H9 (cell line): ENCODE measurements around the gene SCEL. TPM values are rescaled to one million over a fixed set of nuclear protein-coding genes. Genes with fewer than 3 reads are reported as not detected.
A peak's percentile ranks its signal among the peaks of the same experiment; 100 is the strongest.

Source experiments
- DNase-seq: peaks from one replicate; pipeline ENCODE4 v3.0.0-alpha.2; 2017
- H2AFZ ChIP-seq: one replicate; pipeline ENCODE4 v1.6.1; 2013; ENCODE audit warnings: mild to moderate bottlenecking, low read length, control low read depth, moderate library complexity
- H2AK5ac ChIP-seq: 2 replicates; pipeline ENCODE4 v1.6.1; 2013; ENCODE audit warnings: low read length, control low read depth, mixed read lengths; ENCODE audit not compliant: insufficient read length
- H2BK120ac ChIP-seq: one replicate; pipeline ENCODE4 v1.6.1; 2013; ENCODE audit warnings: low read depth, mild to moderate bottlenecking, low read length, control low read depth, inconsistent platforms; ENCODE audit not compliant: poor library complexity, severe bottlenecking
- H2BK12ac ChIP-seq: 2 replicates; pipeline ENCODE4 v1.6.1; 2013; ENCODE audit warnings: low read length, control low read depth, mixed read lengths, low read depth; ENCODE audit not compliant: insufficient read length
- H2BK15ac ChIP-seq: 2 replicates; pipeline ENCODE4 v1.6.1; 2013; ENCODE audit warnings: low read depth, low read length, control low read depth
- H2BK20ac ChIP-seq: one replicate; pipeline ENCODE4 v1.6.1; 2013; ENCODE audit warnings: low read depth, mild to moderate bottlenecking, low read length, control low read depth, inconsistent platforms; ENCODE audit not compliant: poor library complexity, severe bottlenecking
- H2BK5ac ChIP-seq: 2 replicates; pipeline ENCODE4 v1.6.1; 2013; ENCODE audit warnings: low read length, control low read depth, mixed read lengths; ENCODE audit not compliant: insufficient read length
- H3K14ac ChIP-seq: 2 replicates; pipeline ENCODE4 v1.6.1; 2013; ENCODE audit warnings: low read length, control low read depth; ENCODE audit not compliant: insufficient read depth
- H3K18ac ChIP-seq: 2 replicates; pipeline ENCODE4 v1.6.1; 2013; ENCODE audit warnings: low read depth, mild to moderate bottlenecking, mixed read lengths, low read length, control low read depth; ENCODE audit not compliant: insufficient read length
- H3K23ac ChIP-seq: 2 replicates; pipeline ENCODE4 v1.6.1; 2013; ENCODE audit warnings: low read length, control low read depth, mixed read lengths, low read depth; ENCODE audit not compliant: insufficient read length
- H3K23me2 ChIP-seq: 2 replicates; pipeline ENCODE4 v1.6.1; 2013; ENCODE audit warnings: low read depth, mild to moderate bottlenecking, mixed read lengths, low read length, control low read depth; ENCODE audit not compliant: insufficient read length, poor library complexity, severe bottlenecking
- H3K27ac ChIP-seq: 2 replicates; pipeline ENCODE4 v1.5.1; 2013; ENCODE audit warnings: low read length, control low read depth, mixed read lengths, low read depth; ENCODE audit not compliant: insufficient read length
- H3K27me3 ChIP-seq: 2 replicates; pipeline ENCODE4 v1.6.1; 2013; ENCODE audit warnings: low read length, control low read depth, inconsistent platforms; ENCODE audit not compliant: insufficient read depth
- H3K4ac ChIP-seq: 2 replicates; pipeline ENCODE4 v1.6.1; 2013; ENCODE audit warnings: low read depth, mild to moderate bottlenecking, control low read depth, inconsistent platforms, low read length, moderate library complexity
- H3K4me1 ChIP-seq: 2 replicates; pipeline ENCODE4 v1.6.1; 2013; ENCODE audit warnings: low read length, control low read depth, inconsistent platforms; ENCODE audit not compliant: insufficient read depth
- H3K4me2 ChIP-seq: 2 replicates; pipeline ENCODE4 v1.6.1; 2013; ENCODE audit warnings: low read length, control low read depth, mixed read lengths; ENCODE audit not compliant: insufficient read length, insufficient read depth
- H3K56ac ChIP-seq: 2 replicates; pipeline ENCODE4 v1.6.1; 2013; ENCODE audit warnings: low read depth, mild to moderate bottlenecking, mixed read lengths, low read length, control low read depth; ENCODE audit not compliant: insufficient read length
- H3K79me1 ChIP-seq: 2 replicates; pipeline ENCODE4 v1.6.1; 2013; ENCODE audit warnings: low read depth, mild to moderate bottlenecking, moderate library complexity, low read length, control low read depth, inconsistent platforms; ENCODE audit not compliant: insufficient read depth, poor library complexity, severe bottlenecking
- H3K79me2 ChIP-seq: 2 replicates; pipeline ENCODE4 v1.6.1; 2013; ENCODE audit warnings: low read length, control low read depth, inconsistent platforms; ENCODE audit not compliant: insufficient read depth
- H3K9ac ChIP-seq: 2 replicates; pipeline ENCODE4 v1.6.1; 2013; ENCODE audit warnings: low read length, control low read depth, mixed read lengths; ENCODE audit not compliant: insufficient read length; ENCODE audit errors: extremely low read depth
- H3K9me3 ChIP-seq: one replicate; pipeline ENCODE4 v1.6.1; 2013; ENCODE audit warnings: low read depth, low read length, inconsistent platforms; ENCODE audit not compliant: control insufficient read depth
- H3T11ph ChIP-seq: one replicate; pipeline ENCODE4 v1.6.1; 2013; ENCODE audit warnings: mild to moderate bottlenecking, low read length, control low read depth, inconsistent platforms
- H4K20me1 ChIP-seq: one replicate; pipeline ENCODE4 v1.6.1; 2013; ENCODE audit not compliant: control insufficient read depth, insufficient read length, insufficient read depth
- H4K5ac ChIP-seq: 2 replicates; pipeline ENCODE4 v1.6.1; 2013; ENCODE audit warnings: low read depth, mild to moderate bottlenecking, mixed read lengths, low read length, control low read depth; ENCODE audit not compliant: insufficient read length
- H4K8ac ChIP-seq: replicated peaks from 2 replicates; pipeline ENCODE4 v1.6.1; 2013; ENCODE audit warnings: low read length, control low read depth, mixed read lengths, low read depth; ENCODE audit not compliant: insufficient read length
- H4K91ac ChIP-seq: 2 replicates; pipeline ENCODE4 v1.6.1; 2013; ENCODE audit warnings: low read depth, mild to moderate bottlenecking, moderate library complexity, mixed read lengths, low read length, control low read depth; ENCODE audit not compliant: insufficient read length
- H3K27ac Mint-ChIP-seq, 3 experiments: 2 replicates in 2 of 3; 3 replicates in 1 of 3; pipeline ENCODE4 v1.8.0; 2020 to 2021; ENCODE audit warnings: mixed read lengths in 3 of 3, mild to moderate bottlenecking in 1 of 3, moderate library complexity in 1 of 3
- H3K27me3 Mint-ChIP-seq: 2 replicates; pipeline ENCODE4 v1.8.0; 2021; ENCODE audit warnings: low read depth, mild to moderate bottlenecking, moderate library complexity, mixed read lengths
- H3K36me3 Mint-ChIP-seq, 3 experiments: 2 replicates in 2 of 3; 3 replicates in 1 of 3; pipeline ENCODE4 v1.8.0; 2020 to 2021; ENCODE audit warnings: low read depth in 3 of 3, mixed read lengths in 3 of 3; ENCODE audit not compliant: insufficient read depth in 1 of 3
- H3K4me1 Mint-ChIP-seq, 2 experiments: 2 replicates each; pipeline ENCODE4 v1.8.0; 2020; ENCODE audit warnings: mixed read lengths in 2 of 2
- H3K4me3 Mint-ChIP-seq, 2 experiments: 2 replicates in 1 of 2; 3 replicates in 1 of 2; pipeline ENCODE4 v1.8.0; 2020 to 2021; ENCODE audit warnings: mild to moderate bottlenecking in 2 of 2, mixed read lengths in 2 of 2, moderate library complexity in 1 of 2
- H3K9me3 Mint-ChIP-seq, 2 experiments: 2 replicates in 1 of 2; 3 replicates in 1 of 2; pipeline ENCODE4 v1.8.0; 2020; ENCODE audit warnings: mild to moderate bottlenecking in 2 of 2, mixed read lengths in 2 of 2, moderate library complexity in 1 of 2
- WGBS: extraction: QIAGEN DNeasy Blood & Tissue Kit; methylation state at CpG from one replicate; pipeline ENCODE4 v1.1.7; 2013; ENCODE audit warnings: missing lambda C conversion rate, low lambda C conversion rate, mixed read lengths; ENCODE audit not compliant: insufficient read length; ENCODE audit errors: extremely low coverage; 5-methylcytosine and 5-hydroxymethylcytosine counted together
- total RNA-seq: library from RNA; stranded (reverse); gene quantifications from 2 replicates; pipeline ENCODE4 v1.2.1, GENCODE V29; 2021
- TF ChIP-seq, protein P1 (sequence below): fragments of 200-600 bp; sonication (generic); conservative IDR thresholded peaks from 3 replicates; pipeline ENCODE4 v1.8.0; 2021; ENCODE audit warnings: antibody characterized with exemption, mild to moderate bottlenecking

The SCEL gene
- total RNA-seq, 1 experiment from 2014 or later, result not detected

DNA sequence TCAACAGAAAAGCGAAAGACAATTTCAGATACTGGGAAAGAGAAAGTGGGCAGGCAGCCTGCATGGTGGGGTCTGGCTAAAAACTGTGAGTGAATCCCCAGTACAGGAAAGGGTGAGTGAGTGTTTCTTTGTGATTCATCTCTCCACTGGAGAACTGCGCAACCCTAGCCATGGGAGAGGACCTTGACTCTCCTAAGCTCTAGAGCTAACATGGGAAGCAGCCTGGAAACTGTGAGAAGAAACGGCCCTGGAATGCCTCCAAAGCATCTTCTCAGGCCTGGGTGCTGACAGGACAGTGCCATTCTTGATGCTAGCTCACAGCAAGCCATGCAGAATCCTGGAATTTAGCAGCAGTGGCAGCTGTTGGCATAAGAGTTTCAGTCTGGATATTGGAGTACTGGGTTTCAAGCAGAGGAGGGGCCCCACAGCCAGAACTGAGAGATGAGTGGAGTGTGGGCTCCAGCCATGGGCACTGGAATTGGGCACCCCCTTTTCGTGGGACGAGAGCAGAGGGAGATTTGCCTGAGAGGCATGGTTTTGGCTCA lies 143.3 kb downstream of the SCEL start:
- no peak overlapping the region for H2BK20ac ChIP-seq
- no peak overlapping the region for H3K9ac ChIP-seq
- H2BK120ac ChIP-seq, result no peak overlapping the region
- no peak overlapping the region for H2AK5ac ChIP-seq
- no peaks in the 10 kb centered on the region for H4K20me1 ChIP-seq
- no peak overlapping the region for H2BK15ac ChIP-seq
- Mint-ChIP-seq H3K9me3 (peaks cover 6 to 7% of the 10 kb centered on the region in 2 experiments; a peak in 4 of 5 replicates), H3K27me3 (no peaks in the 10 kb centered on the region; the same call in 1 of the 2 replicates), H3K36me3 (peaks cover 0 to 6% (median 0%) of the 10 kb centered on the region in 3 experiments; a peak in 3 of 7 replicates), H3K4me1 (peaks cover 10 to 11% of the 10 kb centered on the region in 2 experiments), H3K4me3 (no peak overlapping the region), H3K27ac (peak overlapping the region in 1 of 3 experiments; percentile 80; a peak in 1 of 7 replicates)
- H3K23me2 ChIP-seq, result no peaks in the 10 kb centered on the region
- TF ChIP-seq, protein P1, sequence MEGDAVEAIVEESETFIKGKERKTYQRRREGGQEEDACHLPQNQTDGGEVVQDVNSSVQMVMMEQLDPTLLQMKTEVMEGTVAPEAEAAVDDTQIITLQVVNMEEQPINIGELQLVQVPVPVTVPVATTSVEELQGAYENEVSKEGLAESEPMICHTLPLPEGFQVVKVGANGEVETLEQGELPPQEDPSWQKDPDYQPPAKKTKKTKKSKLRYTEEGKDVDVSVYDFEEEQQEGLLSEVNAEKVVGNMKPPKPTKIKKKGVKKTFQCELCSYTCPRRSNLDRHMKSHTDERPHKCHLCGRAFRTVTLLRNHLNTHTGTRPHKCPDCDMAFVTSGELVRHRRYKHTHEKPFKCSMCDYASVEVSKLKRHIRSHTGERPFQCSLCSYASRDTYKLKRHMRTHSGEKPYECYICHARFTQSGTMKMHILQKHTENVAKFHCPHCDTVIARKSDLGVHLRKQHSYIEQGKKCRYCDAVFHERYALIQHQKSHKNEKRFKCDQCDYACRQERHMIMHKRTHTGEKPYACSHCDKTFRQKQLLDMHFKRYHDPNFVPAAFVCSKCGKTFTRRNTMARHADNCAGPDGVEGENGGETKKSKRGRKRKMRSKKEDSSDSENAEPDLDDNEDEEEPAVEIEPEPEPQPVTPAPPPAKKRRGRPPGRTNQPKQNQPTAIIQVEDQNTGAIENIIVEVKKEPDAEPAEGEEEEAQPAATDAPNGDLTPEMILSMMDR, result no peak
- no peak overlapping the region for H3K14ac ChIP-seq
- H3K4me1 ChIP-seq, result no peaks in the 10 kb centered on the region
- H3K27ac ChIP-seq, result no peak overlapping the region
- no peak overlapping the region for H3T11ph ChIP-seq
- H3K56ac ChIP-seq, result no peak overlapping the region
- no peaks in the 10 kb centered on the region for H3K79me1 ChIP-seq
- no peak overlapping the region for H3K23ac ChIP-seq
- no peak overlapping the region for H4K91ac ChIP-seq
- H3K18ac ChIP-seq, result no peak overlapping the region
- no peaks in the 10 kb centered on the region for H3K9me3 ChIP-seq
- H2AFZ ChIP-seq, result no peak overlapping the region
- H2BK5ac ChIP-seq, result no peak overlapping the region
- no peak overlapping the region for H4K5ac ChIP-seq
- DNase-seq, result no peak
- H3K79me2 ChIP-seq, result no peaks in the 10 kb centered on the region
- no peak overlapping the region for H3K4ac ChIP-seq
- WGBS, result no CpG with 5 or more reads among the region's 5 CpGs
- no peaks in the 10 kb centered on the region for H3K27me3 ChIP-seq
- H4K8ac ChIP-seq, result no peak overlapping the region
- no peak overlapping the region for H3K4me2 ChIP-seq
- no peak overlapping the region for H2BK12ac ChIP-seq
